DOHH2 (cell line): ENCODE measurements around the gene FCER1G.

Experiments
- H3F3A ChIP-seq: fragments of 200-600 bp; sonication (generic), shearing (Covaris generic); 2 replicates; pipeline ENCODE4 v1.6.0; 2016; ENCODE audit warnings: antibody characterized with exemption, mild to moderate bottlenecking; ENCODE audit not compliant: control insufficient read depth, insufficient read depth
- H3K27ac ChIP-seq: fragments of 200-600 bp; sonication (generic); 2 replicates; pipeline ENCODE4 v1.5.1; 2014; ENCODE audit warnings: low read depth, mild to moderate bottlenecking, low read length, moderate library complexity
- H3K27me3 ChIP-seq: fragments of 200-600 bp; sonication (generic); 2 replicates; pipeline ENCODE4 v1.6.1; 2014; ENCODE audit warnings: mild to moderate bottlenecking, low read length, mixed read lengths; ENCODE audit not compliant: control insufficient read depth
- H3K36me3 ChIP-seq: fragments of 200-600 bp; sonication (generic); 2 replicates; pipeline ENCODE4 v1.6.1; 2014; ENCODE audit warnings: mild to moderate bottlenecking, low read length, moderate library complexity, mixed read lengths; ENCODE audit not compliant: control insufficient read depth
- H3K4me1 ChIP-seq: fragments of 200-600 bp; sonication (generic); 2 replicates; pipeline ENCODE4 v1.6.1; 2014; ENCODE audit warnings: mild to moderate bottlenecking, low read length, mixed read lengths; ENCODE audit not compliant: control insufficient read depth
- H3K4me2 ChIP-seq: fragments of 200-600 bp; sonication (generic); 2 replicates; pipeline ENCODE4 v1.6.0; 2014; ENCODE audit warnings: mild to moderate bottlenecking, low read length, moderate library complexity
- H3K4me3 ChIP-seq: fragments of 200-600 bp; sonication (generic); 2 replicates; pipeline ENCODE4 v1.5.1; 2014; ENCODE audit warnings: mild to moderate bottlenecking, low read length, mixed read lengths
- H3K79me2 ChIP-seq: fragments of 200-600 bp; sonication (generic); 2 replicates; pipeline ENCODE4 v1.6.1; 2014; ENCODE audit warnings: mild to moderate bottlenecking, low read length, mixed read lengths; ENCODE audit not compliant: control insufficient read depth
- H3K9me2 ChIP-seq: fragments of 200-600 bp; sonication (generic); replicated peaks from 2 replicates; pipeline ENCODE4 v1.6.1; 2014; ENCODE audit warnings: mild to moderate bottlenecking, low read length, mixed read lengths; ENCODE audit not compliant: control insufficient read depth
- H3K9me3 ChIP-seq: fragments of 200-600 bp; sonication (generic); 2 replicates; pipeline ENCODE4 v1.6.1; 2014; ENCODE audit warnings: antibody characterized with exemption, low read length, mixed read lengths; ENCODE audit not compliant: control insufficient read depth, insufficient read depth
- H4K20me1 ChIP-seq: fragments of 200-600 bp; sonication (generic); 2 replicates; pipeline ENCODE4 v1.6.0; 2014; ENCODE audit warnings: low read depth, mild to moderate bottlenecking, antibody characterized with exemption, low read length, moderate library complexity; ENCODE audit not compliant: control insufficient read depth, insufficient read depth
- EZH2phosphoT487 ChIP-seq: fragments of 200-600 bp; sonication (generic); IDR thresholded peaks from 2 replicates; pipeline ENCODE4 v1.6.1; 2017; ENCODE audit warnings: borderline replicate concordance, mild to moderate bottlenecking, antibody characterized with exemption, low read length, moderate library complexity, mixed read lengths
- TF ChIP-seq, protein P1 (sequence below): fragments of 200-600 bp; sonication (generic); IDR thresholded peaks from one replicate; pipeline ENCODE4 v1.5.1; 2014; ENCODE audit warnings: antibody characterized with exemption, mild to moderate bottlenecking, low read depth, low read length; ENCODE audit not compliant: poor library complexity, severe bottlenecking

FCER1G gene

DNA sequence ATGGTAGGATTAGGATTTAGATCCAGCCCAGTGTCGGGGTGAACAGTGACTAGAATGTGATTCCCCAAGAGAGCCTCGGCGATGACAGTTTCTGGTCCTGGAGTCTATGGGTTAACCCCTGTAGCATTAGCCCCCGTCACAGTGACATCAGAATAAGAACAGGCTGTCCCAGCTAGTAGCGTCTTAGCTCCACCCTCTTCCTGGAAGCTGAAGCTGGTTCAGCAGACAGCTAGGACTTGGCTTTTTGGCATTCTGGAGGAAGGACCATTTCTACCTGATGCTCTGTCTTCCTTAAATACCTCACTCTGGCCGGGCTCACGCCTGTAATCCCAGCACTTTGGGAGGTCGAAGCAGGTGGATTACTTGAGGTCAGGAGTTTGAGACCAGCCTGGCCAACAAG, 7.9 kb upstream of the FCER1G start:
- H4K20me1 ChIP-seq, result no peaks in the 10 kb centered on the region
- peaks cover 75% of the 10 kb centered on the region for H3K36me3 ChIP-seq
- H3K9me2 ChIP-seq, result no peaks in the 10 kb centered on the region
- H3K4me1 ChIP-seq, result peaks cover 27% of the 10 kb centered on the region
- no peak overlapping the region for H3K27ac ChIP-seq
- H3K79me2 ChIP-seq, result peaks cover 18% of the 10 kb centered on the region
- H3K4me3 ChIP-seq, result no peak overlapping the region
- no peaks in the 10 kb centered on the region for H3K9me3 ChIP-seq
- H3K4me2 ChIP-seq, result no peak overlapping the region
- H3K27me3 ChIP-seq, result no peaks in the 10 kb centered on the region
- no peak for TF ChIP-seq EZH2phosphoT487
- TF ChIP-seq, protein P1, sequence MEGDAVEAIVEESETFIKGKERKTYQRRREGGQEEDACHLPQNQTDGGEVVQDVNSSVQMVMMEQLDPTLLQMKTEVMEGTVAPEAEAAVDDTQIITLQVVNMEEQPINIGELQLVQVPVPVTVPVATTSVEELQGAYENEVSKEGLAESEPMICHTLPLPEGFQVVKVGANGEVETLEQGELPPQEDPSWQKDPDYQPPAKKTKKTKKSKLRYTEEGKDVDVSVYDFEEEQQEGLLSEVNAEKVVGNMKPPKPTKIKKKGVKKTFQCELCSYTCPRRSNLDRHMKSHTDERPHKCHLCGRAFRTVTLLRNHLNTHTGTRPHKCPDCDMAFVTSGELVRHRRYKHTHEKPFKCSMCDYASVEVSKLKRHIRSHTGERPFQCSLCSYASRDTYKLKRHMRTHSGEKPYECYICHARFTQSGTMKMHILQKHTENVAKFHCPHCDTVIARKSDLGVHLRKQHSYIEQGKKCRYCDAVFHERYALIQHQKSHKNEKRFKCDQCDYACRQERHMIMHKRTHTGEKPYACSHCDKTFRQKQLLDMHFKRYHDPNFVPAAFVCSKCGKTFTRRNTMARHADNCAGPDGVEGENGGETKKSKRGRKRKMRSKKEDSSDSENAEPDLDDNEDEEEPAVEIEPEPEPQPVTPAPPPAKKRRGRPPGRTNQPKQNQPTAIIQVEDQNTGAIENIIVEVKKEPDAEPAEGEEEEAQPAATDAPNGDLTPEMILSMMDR, result no peak
- H3F3A ChIP-seq, result peaks cover 2% of the 10 kb centered on the region; the same call in 1 of the 2 replicates

GRCh38 chr1:161209790-161210409, 5.2 kb upstream of the FCER1G start:
- peaks cover 2% of the 10 kb centered on the region; the same call in 1 of the 2 replicates for H3F3A ChIP-seq
- H3K9me2 ChIP-seq, result no peaks in the 10 kb centered on the region
- no peak overlapping the region for H3K4me2 ChIP-seq
- H3K4me1 ChIP-seq, result peaks cover 10% of the 10 kb centered on the region
- no peaks in the 10 kb centered on the region for H3K27me3 ChIP-seq
- peaks cover 82% of the 10 kb centered on the region for H3K36me3 ChIP-seq
- H3K27ac ChIP-seq, result no peak overlapping the region
- no peak overlapping the region for H3K4me3 ChIP-seq
- TF ChIP-seq EZH2phosphoT487, result no peak
- TF ChIP-seq, protein P1, result peak; percentile 90
- no peaks in the 10 kb centered on the region for H3K9me3 ChIP-seq
- no peaks in the 10 kb centered on the region for H3K79me2 ChIP-seq
- no peaks in the 10 kb centered on the region for H4K20me1 ChIP-seq

- no peak overlapping the region for H3K4me2 ChIP-seq
- H3F3A ChIP-seq, result peaks cover 3% of the 10 kb centered on the region
- no peaks in the 10 kb centered on the region for H4K20me1 ChIP-seq
- H3K4me1 ChIP-seq, result peaks cover 36% of the 10 kb centered on the region
- H3K9me3 ChIP-seq, result no peaks in the 10 kb centered on the region
- H3K79me2 ChIP-seq, result no peaks in the 10 kb centered on the region
- H3K4me3 ChIP-seq, result no peak overlapping the region
- no peaks in the 10 kb centered on the region for H3K27me3 ChIP-seq
- no peaks in the 10 kb centered on the region for H3K9me2 ChIP-seq
- H3K27ac ChIP-seq, result no peak overlapping the region
- H3K36me3 ChIP-seq, result peaks cover 50% of the 10 kb centered on the region
- TF ChIP-seq EZH2phosphoT487, result no peak
- TF ChIP-seq, protein P1, result no peak
Observed at GRCh38 chr1:161214369-161214768, 726 bp upstream of the FCER1G start.
